GM18499 (cell line): ENCODE measurements around the gene MIS12.

Source experiments
- ATAC-seq: cut with Tn5 transposase; IDR thresholded peaks from one replicate; pipeline ENCODE4 v1.9.1; 2021; ENCODE audit warnings: moderate number of reproducible peaks; ENCODE audit not compliant: insufficient read depth, unreplicated experiment

MIS12 gene

GRCh38 chr17:5531085-5531418, 44.7 kb downstream of the MIS12 start:
- ATAC-seq = no peak

- no peak for ATAC-seq
These were observed 46.2 kb downstream of the MIS12 start for GRCh38 chr17:5532581-5532980.

GRCh38 chr17:5533486-5534315, 47.3 kb downstream of the MIS12 start:
- ATAC-seq = no peak

- no peak for ATAC-seq
These were observed 49.1 kb downstream of the MIS12 start for GRCh38 chr17:5535436-5535835.

- ATAC-seq = no peak
These were observed 50.7 kb downstream of the MIS12 start for GRCh38 chr17:5536866-5537650.

GRCh38 chr17:5539286-5539685, 52.9 kb downstream of the MIS12 start:
- ATAC-seq = no peak

- no peak for ATAC-seq
These were observed 54.0 kb downstream of the MIS12 start for GRCh38 chr17:5540321-5540720.
